Spleen (tissue), 11 donors: ENCODE measurements around the gene COL23A1. TPM values are rescaled to one million over a fixed set of nuclear protein-coding genes. Genes with fewer than 3 reads are reported as not detected.

ENCODE experiments used
- DNase-seq: peaks from one replicate; pipeline ENCODE4 v3.0.0-alpha.2; 2020
- H3K27ac ChIP-seq, 8 donors: fragments of 200-600 bp; sonication (generic) in 7 of 8; 1 replicate in 4 of 8; 2 replicates in 4 of 8; pipeline versions ENCODE4 v1.5.0 to v1.8.0; 2016 to 2021; ENCODE audit warnings: inconsistent platforms in 4 of 8, mild to moderate bottlenecking in 4 of 8, moderate library complexity in 1 of 8
- H3K27me3 ChIP-seq, 7 donors: fragments of 200-600 bp; sonication (generic) in 6 of 7; replicated peaks in 1 of 7; 1 replicate in 4 of 7; 2 replicates in 3 of 7; pipeline versions ENCODE4 v1.5.0 to v1.8.0; 2016 to 2021; ENCODE audit warnings: inconsistent platforms in 3 of 7, mild to moderate bottlenecking in 1 of 7
- H3K36me3 ChIP-seq, 6 donors: fragments of 200-600 bp; sonication (generic) in 5 of 6; 1 replicate in 4 of 6; 2 replicates in 2 of 6; pipeline versions ENCODE4 v1.5.0 to v1.8.0; 2016 to 2021; ENCODE audit warnings: inconsistent platforms in 2 of 6
- H3K4me1 ChIP-seq, 6 donors: fragments of 200-600 bp; sonication (generic) in 5 of 6; 1 replicate in 3 of 6; 2 replicates in 3 of 6; pipeline versions ENCODE4 v1.5.0 to v1.8.0; 2016 to 2021; ENCODE audit warnings: inconsistent platforms in 3 of 6
- H3K4me3 ChIP-seq, 8 donors: fragments of 200-600 bp; sonication (generic) in 7 of 8; 1 replicate in 4 of 8; 2 replicates in 4 of 8; pipeline versions ENCODE4 v1.5.0 to v1.8.0; 2016 to 2021; ENCODE audit warnings: inconsistent platforms in 4 of 8, mild to moderate bottlenecking in 4 of 8, moderate library complexity in 2 of 8
- H3K9me3 ChIP-seq, 8 donors: fragments of 200-600 bp; sonication (generic) in 7 of 8; 1 replicate in 4 of 8; 2 replicates in 4 of 8; pipeline versions ENCODE4 v1.5.0 to v1.8.0; 2016 to 2021; ENCODE audit warnings: inconsistent platforms in 4 of 8
- CTCF ChIP-seq, 11 experiments: fragments of 200-600 bp in 7 of 11; fragments of 450-650 bp in 4 of 11; sonication (generic) in 4 of 11; IDR thresholded peaks in 8 of 11; conservative IDR thresholded peaks in 3 of 11; 1 replicate in 7 of 11; 2 replicates in 4 of 11; pipeline versions ENCODE4 v1.4.0 to v1.8.0; 2016 to 2021; ENCODE audit warnings: antibody characterized with exemption in 11 of 11, inconsistent platforms in 4 of 11, mild to moderate bottlenecking in 1 of 11
- POLR2A ChIP-seq, 3 donors: fragments of 450-650 bp; IDR thresholded peaks; one replicate each; pipeline ENCODE4 v1.5.1; 2017; ENCODE audit warnings: antibody characterized with exemption in 3 of 3, mild to moderate bottlenecking in 1 of 3
- POLR2AphosphoS5 ChIP-seq, 3 donors: sonication (generic); formaldehyde crosslinking; IDR thresholded peaks; one replicate each; pipeline ENCODE4 v1.5.1; 2017; ENCODE audit warnings: antibody characterized with exemption in 3 of 3
- WGBS, 5 donors: extraction: QIAGEN DNeasy Blood & Tissue Kit in 3 of 5; methylation state at CpG; one replicate each; pipeline versions ENCODE4 v1.1.5 to v1.1.7; 2013 to 2018; 5-methylcytosine and 5-hydroxymethylcytosine counted together
- intact Hi-C: fragments of 100-400 bp; cut with DNase I; formaldehyde crosslinking; loops from one replicate; pipeline ENCODE4 v1.15.0; 2023; ENCODE audit warnings: low total_unique reads
- polyA plus RNA-seq, 3 donors: library from polyadenylated mRNA; stranded (reverse); fragments of 200-250 nt; gene quantifications; one replicate each; pipeline ENCODE4 v1.2.1, GENCODE V29; 2013
- total RNA-seq, 7 donors: library from RNA; depleted of rRNA in 3 of 7; stranded (reverse); fragments of >200 nt in 3 of 7; fragmentation: NEBNext Ultra II Directional in 4 of 7; extraction: Animal tissue kit (Norgen Biotek cat#: 25700) in 4 of 7; gene quantifications; one replicate each; pipeline versions ENCODE4 v1.1.0 to v1.2.1, GENCODE V29; 2016 to 2021
- donor health status: healthy with polysubstance abuse.
- donor health status: DM: no; HTN: no; CAD: no; lungs with moderate emphysema.
- donor health status: DM: no; HTN: no; CAD: no.
- donor health status: Bipolar disorder and iron deficiency.
- donor health status: healthy.
- donor health status: DM: no; HTN: no; CAD: no.
- donor health status: DM: yes; HTN: yes; CAD: no.

Gene COL23A1
- total and polyA plus RNA-seq, 10 donors = 0.63 to 3.8 (median 1.9) TPM

DNA sequence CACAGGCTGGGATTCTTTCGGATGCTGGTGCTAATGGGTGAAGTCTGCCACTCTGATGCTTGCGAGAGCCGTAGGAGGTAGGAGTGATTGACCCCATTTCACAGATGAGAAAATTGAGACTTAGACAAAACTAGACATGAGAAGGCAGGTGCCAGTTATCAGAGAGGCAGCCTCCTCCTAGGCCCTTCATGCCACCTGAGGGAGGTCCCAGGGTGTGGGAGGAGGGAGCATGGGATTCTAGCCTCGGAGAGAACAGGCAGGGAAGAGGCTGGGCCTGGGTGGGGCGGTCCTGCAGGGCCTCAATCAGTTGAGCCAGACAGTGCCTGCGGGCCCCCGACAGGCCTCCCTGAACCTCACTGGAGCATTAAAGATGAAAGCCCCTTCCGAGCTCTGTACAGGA lies 112.4 kb downstream of the COL23A1 start:
- Histone ChIP-seq H3K36me3 (no peaks in the 10 kb centered on the region), H3K9me3 (peaks cover 0 to 5% (median 0%) of the 10 kb centered on the region in 8 donors), H3K27ac (peak overlapping the region in 4 of 8 donors; percentile 53 to 77 (median 66)), H3K4me1 (peaks cover 0 to 52% (median 12%) of the 10 kb centered on the region in 6 donors), H3K27me3 (no peaks in the 10 kb centered on the region), H3K4me3 (no peak overlapping the region)
- WGBS, 5 donors = 56 to 93% (median 66%) methylated on average over 6 to 8 of the region's 8 CpGs
- TF ChIP-seq POLR2AphosphoS5 (IDR thresholded peaks at IDR 0.05) (no peak), CTCF (IDR thresholded peaks at IDR 0.05 in 8 of 11, conservative IDR thresholded peaks at IDR 0.05 in 3 of 11) (no peak), POLR2A (IDR thresholded peaks at IDR 0.05) (no peak)
- intact Hi-C loops = no loop called here
- DNase-seq = no peak

DNA sequence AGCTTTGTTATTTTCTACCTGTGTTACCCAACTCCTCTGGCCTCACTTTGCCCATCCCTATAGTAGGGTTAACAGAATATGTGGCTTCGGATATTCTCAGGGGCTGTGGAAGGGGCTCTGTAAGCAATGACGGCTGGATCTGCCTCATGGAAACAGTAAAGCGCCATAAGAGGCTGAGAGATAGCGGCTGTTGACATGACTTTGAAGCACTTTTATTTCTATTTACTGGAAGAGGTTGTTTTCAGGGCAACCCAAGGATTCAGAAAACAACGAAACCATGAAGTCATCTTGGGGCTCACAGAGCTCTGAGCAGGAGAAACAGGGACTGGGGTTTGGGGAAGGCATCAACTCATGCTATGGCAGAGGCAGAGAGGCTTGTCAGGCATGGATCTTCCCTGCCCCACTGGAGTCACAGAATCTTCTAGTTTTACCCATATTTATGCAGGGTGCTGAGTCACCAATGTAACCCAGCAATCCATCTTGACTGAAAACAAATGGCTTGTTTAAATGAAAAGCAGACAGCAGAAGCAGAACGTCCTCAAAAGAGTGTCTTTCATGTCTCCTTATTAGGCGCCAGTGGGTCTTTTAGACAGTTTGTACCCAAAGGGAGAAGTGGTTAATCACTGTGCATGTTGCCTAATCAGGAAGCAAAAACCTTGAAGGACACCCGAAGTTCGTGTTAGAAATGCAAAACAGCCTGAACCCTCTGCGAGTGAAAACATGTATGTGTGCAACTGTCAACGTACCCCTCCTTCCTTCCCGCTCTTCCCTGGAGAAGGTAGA lies 113.0 kb downstream of the COL23A1 start:
- no peaks in the 10 kb centered on the region for H3K36me3 ChIP-seq
- no peak for DNase-seq
- TF ChIP-seq POLR2AphosphoS5 (IDR thresholded peaks at IDR 0.05) (no peak), CTCF (IDR thresholded peaks at IDR 0.05 in 8 of 11, conservative IDR thresholded peaks at IDR 0.05 in 3 of 11) (no peak), POLR2A (IDR thresholded peaks at IDR 0.05) (no peak)
- H3K27me3 ChIP-seq = no peaks in the 10 kb centered on the region
- no peak overlapping the region for H3K4me3 ChIP-seq
- 52 to 60% (median 57%) methylated on average over 12 of the region's 12 CpGs for WGBS, 5 donors
- intact Hi-C loops = no loop called here
- H3K27ac ChIP-seq = peak overlapping the region in 4 of 8 donors; percentile 53 to 77 (median 66)
- H3K4me1 ChIP-seq = peaks cover 0 to 52% (median 12%) of the 10 kb centered on the region in 6 donors
- H3K9me3 ChIP-seq = peaks cover 0 to 5% (median 0%) of the 10 kb centered on the region in 8 donors

DNA sequence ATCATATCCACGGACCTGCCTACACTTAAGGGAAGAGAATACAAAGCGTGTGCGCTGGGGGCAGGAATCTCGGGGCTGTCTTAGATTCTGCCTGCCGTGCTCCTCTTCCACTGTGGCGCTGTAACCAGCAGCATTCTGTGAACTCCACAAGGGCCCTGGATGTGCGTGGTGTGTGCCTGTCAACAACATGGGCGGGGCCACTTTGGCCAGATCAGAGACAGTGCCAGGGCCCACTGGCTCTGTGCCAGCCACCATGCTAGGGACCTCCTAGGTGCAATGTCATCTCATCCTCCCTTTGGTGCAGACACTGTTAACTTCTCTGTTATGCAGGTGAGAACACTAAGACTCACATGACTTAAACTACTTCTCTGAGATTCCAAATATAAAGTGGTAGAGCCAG lies 113.7 kb downstream of the COL23A1 start:
- intact Hi-C loops = no loop called here
- TF ChIP-seq POLR2AphosphoS5 (IDR thresholded peaks at IDR 0.05) (no peak), POLR2A (IDR thresholded peaks at IDR 0.05) (no peak), CTCF (IDR thresholded peaks at IDR 0.05 in 8 of 11, conservative IDR thresholded peaks at IDR 0.05 in 3 of 11) (no peak)
- Histone ChIP-seq H3K27me3 (no peaks in the 10 kb centered on the region), H3K9me3 (peaks cover 0 to 5% (median 0%) of the 10 kb centered on the region in 8 donors), H3K27ac (peak overlapping the region in 3 of 8 donors; percentile 66 to 77 (median 67)), H3K4me1 (peaks cover 0 to 52% (median 12%) of the 10 kb centered on the region in 6 donors), H3K36me3 (no peaks in the 10 kb centered on the region), H3K4me3 (no peak overlapping the region)
- DNase-seq = no peak
- 79 to 90% (median 86%) methylated on average over 8 of the region's 8 CpGs for WGBS, 5 donors

DNA sequence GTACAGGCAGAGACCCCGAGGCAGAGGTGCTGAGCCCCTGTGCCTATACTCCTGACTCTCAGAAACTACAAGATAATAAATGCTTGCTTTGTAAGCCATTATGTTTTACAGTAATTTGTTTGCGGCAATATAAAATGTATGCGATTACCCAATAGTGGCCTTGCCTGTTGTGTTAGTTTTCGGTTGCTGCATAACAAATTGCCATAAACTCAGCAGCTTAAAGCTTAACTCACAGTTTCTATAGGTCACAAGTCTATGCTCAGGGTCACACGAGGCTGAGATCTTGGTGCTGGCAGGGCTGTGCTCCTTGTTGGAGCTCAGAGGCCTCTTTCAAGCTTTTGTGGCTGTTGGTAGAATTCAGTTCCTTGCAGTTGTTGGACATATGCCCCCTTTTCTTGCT lies 114.8 kb downstream of the COL23A1 start:
- DNase-seq = no peak
- Histone ChIP-seq H3K4me1 (peaks cover 0 to 52% (median 12%) of the 10 kb centered on the region in 6 donors), H3K36me3 (no peaks in the 10 kb centered on the region), H3K27ac (no peak overlapping the region), H3K9me3 (peaks cover 0 to 5% (median 0%) of the 10 kb centered on the region in 8 donors), H3K27me3 (no peaks in the 10 kb centered on the region), H3K4me3 (no peak overlapping the region)
- intact Hi-C loops = no loop called here
- 70 to 89% (median 82%) methylated on average over 5 of the region's 5 CpGs for WGBS, 5 donors
- TF ChIP-seq POLR2A (IDR thresholded peaks at IDR 0.05) = no peak
